GM18873 (cell line): Measurements from ENCODE around the gene INMT.

Experiments
- ATAC-seq: cut with Tn5 transposase; IDR thresholded peaks from one replicate; pipeline ENCODE4 v1.9.1; 2021; ENCODE audit warnings: mild to moderate bottlenecking, moderate library complexity, moderate number of reproducible peaks; ENCODE audit not compliant: unreplicated experiment, low FRiP score

Gene INMT

GRCh38 chr7:30778255-30779025 lies 26.5 kb downstream of the INMT start:
- no peak for ATAC-seq

- ATAC-seq = no peak
Observed at GRCh38 chr7:30779574-30779973, 27.6 kb downstream of the INMT start.

- no peak for ATAC-seq
Observed at GRCh38 chr7:30780941-30781340, 29.0 kb downstream of the INMT start.

GRCh38 chr7:30782690-30783089 lies 30.8 kb downstream of the INMT start:
- ATAC-seq = no peak

- ATAC-seq = no peak
Observed at GRCh38 chr7:30785786-30786185, 33.9 kb downstream of the INMT start.

GRCh38 chr7:30787486-30787885 lies 35.6 kb downstream of the INMT start:
- ATAC-seq = no peak

GRCh38 chr7:30788640-30789333 lies 36.9 kb downstream of the INMT start:
- ATAC-seq = no peak

- no peak for ATAC-seq
Observed at GRCh38 chr7:30789334-30789711, 37.4 kb downstream of the INMT start.

- ATAC-seq = no peak
Observed at GRCh38 chr7:30790356-30790755, 38.4 kb downstream of the INMT start.

- ATAC-seq = no peak
Observed at GRCh38 chr7:30791114-30791513, 39.2 kb downstream of the INMT start.

GRCh38 chr7:30795161-30795948 lies 43.4 kb downstream of the INMT start:
- ATAC-seq = peak; percentile 27

- ATAC-seq = no peak
Observed at GRCh38 chr7:30796105-30796869, 44.4 kb downstream of the INMT start.

- ATAC-seq = no peak
Observed at GRCh38 chr7:30797176-30798040, 45.5 kb downstream of the INMT start.

- ATAC-seq = peak; percentile 75
Observed at GRCh38 chr7:30799206-30799975, 47.5 kb downstream of the INMT start.

GRCh38 chr7:30799976-30800661 lies 48.2 kb downstream of the INMT start:
- no peak for ATAC-seq

GRCh38 chr7:30800785-30801252 lies 48.9 kb downstream of the INMT start:
- no peak for ATAC-seq

- ATAC-seq = no peak
Observed at GRCh38 chr7:30802812-30803211, 50.9 kb downstream of the INMT start.

- no peak for ATAC-seq
Observed at GRCh38 chr7:30804078-30804661, 52.2 kb downstream of the INMT start.
